ENCODE measurements around the gene MAP3K7. TPM values are rescaled to one million over a fixed set of nuclear protein-coding genes. Genes with fewer than 3 reads are reported as not detected.

The MAP3K7 gene
- total and polyA plus RNA-seq, 2 donors from 2014 or later: 14.8 to 25.7 TPM

GRCh38 chr6:90466154-90466940 lies 120.5 kb downstream of the MAP3K7 start:
- FAIRE-seq: no peak
- no peaks in the 10 kb centered on the region for H3K36me3 ChIP-seq (ENCODE audit: control insufficient read depth in 2 of 3, insufficient read depth in 3 of 3, low read length in 3 of 3)
- no peaks in the 10 kb centered on the region for H3K27me3 ChIP-seq (ENCODE audit: control insufficient read depth, insufficient read depth, low read length)
- H3K9me3 ChIP-seq (ENCODE audit: control insufficient read depth in 2 of 3, insufficient read depth in 1 of 3, low read length in 3 of 3): no peaks in the 10 kb centered on the region
- no peak overlapping the region for H3K4me3 ChIP-seq (ENCODE audit: low read length in 3 of 3)
- no peak overlapping the region for H3K27ac ChIP-seq (ENCODE audit: low read depth in 2 of 2, low read length in 2 of 2)
- no peak for TF ChIP-seq CTCF (IDR thresholded peaks at IDR 0.05; ENCODE audit: borderline replicate concordance, extremely low read depth, insufficient read depth)
- intact Hi-C loops (cut with DNase I): no loop called here
- no peaks in the 10 kb centered on the region for H3K4me1 ChIP-seq (ENCODE audit: control insufficient read depth in 2 of 3, insufficient read depth in 2 of 3, low read depth in 1 of 3, low read length in 3 of 3)
- DNase-seq: no peak
- H3K9ac ChIP-seq (ENCODE audit: low read length in 3 of 3): no peak overlapping the region

- H3K27ac ChIP-seq (ENCODE audit: low read depth in 2 of 2, low read length in 2 of 2): no peak overlapping the region
- no peak for DNase-seq
- H3K27me3 ChIP-seq (ENCODE audit: control insufficient read depth, insufficient read depth, low read length): no peaks in the 10 kb centered on the region
- H3K4me1 ChIP-seq (ENCODE audit: control insufficient read depth in 2 of 3, insufficient read depth in 2 of 3, low read depth in 1 of 3, low read length in 3 of 3): no peaks in the 10 kb centered on the region
- no peak overlapping the region for H3K9ac ChIP-seq (ENCODE audit: low read length in 3 of 3)
- FAIRE-seq: no peak
- TF ChIP-seq CTCF (IDR thresholded peaks at IDR 0.05; ENCODE audit: borderline replicate concordance, extremely low read depth, insufficient read depth): no peak
- intact Hi-C loops (cut with DNase I): no loop called here
- H3K36me3 ChIP-seq (ENCODE audit: control insufficient read depth in 2 of 3, insufficient read depth in 3 of 3, low read length in 3 of 3): no peaks in the 10 kb centered on the region
- H3K9me3 ChIP-seq (ENCODE audit: control insufficient read depth in 2 of 3, insufficient read depth in 1 of 3, low read length in 3 of 3): no peaks in the 10 kb centered on the region
- H3K4me3 ChIP-seq (ENCODE audit: low read length in 3 of 3): no peak overlapping the region
These were observed 121.2 kb downstream of the MAP3K7 start for GRCh38 chr6:90465686-90466085.

GRCh38 chr6:90464507-90464906 lies 122.4 kb downstream of the MAP3K7 start:
- DNase-seq (no peak), FAIRE-seq (no peak)
- intact Hi-C loops (cut with DNase I): no loop called here
- no peak overlapping the region for H3K4me3 ChIP-seq (ENCODE audit: low read length in 3 of 3)
- no peaks in the 10 kb centered on the region for H3K4me1 ChIP-seq (ENCODE audit: control insufficient read depth in 2 of 3, insufficient read depth in 2 of 3, low read depth in 1 of 3, low read length in 3 of 3)
- no peak overlapping the region for H3K9ac ChIP-seq (ENCODE audit: low read length in 3 of 3)
- H3K9me3 ChIP-seq (ENCODE audit: control insufficient read depth in 2 of 3, insufficient read depth in 1 of 3, low read length in 3 of 3): no peaks in the 10 kb centered on the region
- no peaks in the 10 kb centered on the region for H3K36me3 ChIP-seq (ENCODE audit: control insufficient read depth in 2 of 3, insufficient read depth in 3 of 3, low read length in 3 of 3)
- no peak for TF ChIP-seq CTCF (IDR thresholded peaks at IDR 0.05; ENCODE audit: borderline replicate concordance, extremely low read depth, insufficient read depth)
- no peak overlapping the region for H3K27ac ChIP-seq (ENCODE audit: low read depth in 2 of 2, low read length in 2 of 2)
- H3K27me3 ChIP-seq (ENCODE audit: control insufficient read depth, insufficient read depth, low read length): no peaks in the 10 kb centered on the region

Measured in kidney (tissue), 14 donors.